BJ (cell line): ENCODE measurements around the gene BCL3. TPM values are rescaled to one million over a fixed set of nuclear protein-coding genes. Genes with fewer than 3 reads are reported as not detected.
"Not testable (repeated sequence)": the region's sequence is repeated elsewhere in the genome, so short reads cannot be mapped to it uniquely, and the experiment has no call there.

Source experiments
- CTCF ChIA-PET: fragments of 350-600 bp; formaldehyde crosslinking; extraction: SDS; loops from one replicate; lab custom pipeline; 2021; ENCODE audit warnings: antibody characterized with exemption, inconsistent platforms; lab: Yijun Ruan, JAX
- POLR2A ChIA-PET: fragments of 300-600 bp; sonication (Branson Sonifier 250); formaldehyde crosslinking; extraction: SDS; loops from one replicate; lab custom pipeline; 2021; ENCODE audit warnings: antibody characterized with exemption; lab: Charles Lee
- DNase-seq: peaks from one replicate; pipeline ENCODE4 v3.0.0-alpha.2; 2011; ENCODE audit warnings: low read depth
- H3K27me3 ChIP-seq: 2 replicates; pipeline ENCODE4 v1.6.0; 2011; ENCODE audit warnings: low read length; ENCODE audit not compliant: control insufficient read depth, insufficient read depth
- H3K36me3 ChIP-seq: 2 replicates; pipeline ENCODE4 v1.5.1; 2011; ENCODE audit warnings: low read length; ENCODE audit not compliant: control insufficient read depth, insufficient read depth
- H3K4me3 ChIP-seq: 2 replicates; pipeline ENCODE4 v1.5.1; 2011; ENCODE audit warnings: low read depth, mild to moderate bottlenecking, control low read depth, low read length
- CTCF ChIP-seq: IDR thresholded peaks from 2 replicates; pipeline ENCODE4 v1.5.1; 2011; ENCODE audit warnings: low read depth, mild to moderate bottlenecking, control low read depth, inconsistent platforms, low read length, moderate library complexity; ENCODE audit not compliant: insufficient read depth
- polyA plus RNA-seq: library from polyadenylated mRNA; depleted of rRNA; stranded (reverse); fragments of >200 nt; gene quantifications from 2 replicates; pipeline ENCODE4 v1.2.3, GENCODE V29; 2011

BCL3 gene
- polyA plus RNA-seq, 1 experiment, result 9.1 TPM

GRCh38 chr19:44717603-44718002 lies 30.9 kb upstream of the BCL3 start:
- no peak for DNase-seq
- POLR2A ChIA-PET, result no interaction called here

GRCh38 chr19:44718441-44719261 lies 29.9 kb upstream of the BCL3 start:
- no peak for DNase-seq
- POLR2A ChIA-PET, result no interaction called here
- TF ChIP-seq CTCF, result no peak
- Histone ChIP-seq H3K36me3 (no peaks in the 10 kb centered on the region; the same call in 1 of the 2 replicates), H3K27me3 (no peaks in the 10 kb centered on the region), H3K4me3 (no peak overlapping the region)
- CTCF ChIA-PET, result interaction anchor here (1.0 to 10.1 kb wide), 2 partner anchors 50 to 66 kb away, joined by 4 to 369 read pairs; no protein-coding TSS in a partner anchor

More at GRCh38 chr19:44717603-44718002, 30.9 kb upstream of the BCL3 start:
- Histone ChIP-seq H3K4me3 (no peak overlapping the region), H3K36me3 (no peaks in the 10 kb centered on the region; the same call in 1 of the 2 replicates), H3K27me3 (no peaks in the 10 kb centered on the region)
- CTCF ChIA-PET, result interaction anchor here (0.9 to 10.1 kb wide), 3 partner anchors 28 to 67 kb away, joined by 3 to 369 read pairs (median 6); no protein-coding TSS in a partner anchor
- no peak for TF ChIP-seq CTCF

GRCh38 chr19:44719262-44719701 lies 29.2 kb upstream of the BCL3 start:
- ChIA-PET CTCF (interaction anchor here (10.1 kb wide), 1 partner anchor 49 kb away, joined by 369 read pairs; no protein-coding TSS in a partner anchor), POLR2A (no interaction called here)
- no peak for TF ChIP-seq CTCF
- DNase-seq, result no peak
- no peaks in the 10 kb centered on the region for H3K27me3 ChIP-seq
- H3K4me3 ChIP-seq, result no peak overlapping the region
- H3K36me3 ChIP-seq, result no peaks in the 10 kb centered on the region; the same call in 1 of the 2 replicates

- CTCF ChIA-PET, result interaction anchor here (0.7 to 10.1 kb wide), 5 partner anchors 30 to 150 kb away, joined by 3 to 369 read pairs (median 4); no protein-coding TSS in a partner anchor
- H3K36me3 ChIP-seq, H3K27me3 ChIP-seq, DNase-seq, H3K4me3 ChIP-seq, POLR2A ChIA-PET: not testable (repeated sequence)
Observed at GRCh38 chr19:44720396-44720795, 28.1 kb upstream of the BCL3 start.

GRCh38 chr19:44720945-44721344 lies 27.6 kb upstream of the BCL3 start:
- no peak for TF ChIP-seq CTCF
- DNase-seq, result no peak
- no peak overlapping the region for H3K4me3 ChIP-seq
- ChIA-PET CTCF (interaction anchor here (1.2 to 10.1 kb wide), 5 partner anchors 31 to 125 kb away, joined by 3 to 369 read pairs (median 6); partner anchors contain the start of gene NECTIN2), POLR2A (interaction anchor here (0.6 kb wide), 1 partner anchor 125 kb away, joined by 8 read pairs; no protein-coding TSS in a partner anchor)
- H3K27me3 ChIP-seq, result no peaks in the 10 kb centered on the region
- no peaks in the 10 kb centered on the region; the same call in 1 of the 2 replicates for H3K36me3 ChIP-seq

- H3K4me3 ChIP-seq, H3K36me3 ChIP-seq, DNase-seq, H3K27me3 ChIP-seq: not testable (repeated sequence)
- POLR2A ChIA-PET, result interaction anchor here (0.6 kb wide), 1 partner anchor 124 kb away, joined by 8 read pairs; no protein-coding TSS in a partner anchor
- CTCF ChIA-PET, result interaction anchor here (1.0 to 10.1 kb wide), 9 partner anchors 21 to 144 kb away, joined by 3 to 369 read pairs (median 6); partner anchors contain the start of gene NECTIN2
Observed at GRCh38 chr19:44721369-44721768, 27.1 kb upstream of the BCL3 start.
